Muscle layer of colon (tissue), 2 donors: ENCODE results near the gene RNF4.

Experiments
- H3K27ac ChIP-seq: one replicate; pipeline ENCODE4 v1.7.0; 2013; ENCODE audit warnings: low read depth, mild to moderate bottlenecking, low read length, moderate library complexity
- H3K27me3 ChIP-seq, 2 donors: one replicate each; pipeline ENCODE4 v1.7.0; 2013; ENCODE audit warnings: low read length in 2 of 2, mild to moderate bottlenecking in 2 of 2; ENCODE audit not compliant: insufficient read depth in 2 of 2, control insufficient read depth in 1 of 2
- H3K36me3 ChIP-seq: one replicate; pipeline ENCODE4 v1.7.0; 2013; ENCODE audit warnings: mild to moderate bottlenecking, low read length; ENCODE audit not compliant: insufficient read depth
- H3K4me1 ChIP-seq: one replicate; pipeline ENCODE4 v1.7.0; 2013; ENCODE audit warnings: mild to moderate bottlenecking, low read length; ENCODE audit not compliant: insufficient read depth
- H3K4me3 ChIP-seq, 2 donors: one replicate each; pipeline ENCODE4 v1.7.0; 2013; ENCODE audit warnings: low read length in 2 of 2, low read depth in 1 of 2, mild to moderate bottlenecking in 1 of 2, moderate library complexity in 1 of 2
- H3K9ac ChIP-seq: one replicate; pipeline ENCODE4 v1.7.0; 2013; ENCODE audit warnings: low read length
- H3K9me3 ChIP-seq: one replicate; pipeline ENCODE4 v1.7.0; 2013; ENCODE audit warnings: mild to moderate bottlenecking, low read length
- donor health status: abdominal sarcoma.
- donor health status: Adenocarcinoma of cecum.

The RNF4 gene

DNA sequence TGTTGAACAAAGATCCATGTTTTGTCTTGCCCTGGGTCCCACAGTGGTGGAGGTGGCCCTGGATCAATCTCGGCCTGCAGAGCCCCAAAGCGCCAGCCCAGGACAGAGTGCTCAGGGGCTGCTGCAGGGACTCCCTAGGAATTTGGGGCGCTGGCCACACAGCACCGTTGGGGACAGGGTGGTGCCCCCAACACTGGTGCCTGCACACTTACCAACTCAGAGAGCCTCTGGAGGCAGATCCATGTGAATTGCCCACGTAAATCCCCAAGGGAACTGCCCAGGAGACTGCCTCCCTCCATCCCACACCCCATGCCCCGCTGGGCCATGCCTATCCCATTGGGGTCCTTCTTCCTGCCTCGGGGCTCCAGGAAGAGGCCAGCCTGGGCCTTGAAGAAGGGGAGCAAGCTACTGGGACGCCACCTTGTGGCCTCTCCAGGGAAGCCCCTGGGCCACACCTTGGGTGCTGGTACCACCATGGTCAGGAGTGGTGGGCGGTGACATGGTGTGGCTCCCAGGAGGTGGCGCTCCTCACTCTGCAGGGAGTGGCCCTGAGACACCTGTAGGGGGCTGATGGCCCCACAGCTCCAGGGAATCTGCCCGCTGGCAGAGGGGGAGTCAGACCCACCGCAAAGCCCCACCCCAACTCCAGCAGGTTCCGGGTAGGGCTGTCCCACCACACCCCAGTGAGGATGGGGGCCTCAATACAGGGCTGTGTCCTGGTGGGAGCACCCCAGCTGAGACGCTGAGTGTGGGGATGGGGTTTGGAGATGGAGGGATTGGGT, 27.3 kb upstream of the RNF4 start:
- H3K36me3 ChIP-seq = no peaks in the 10 kb centered on the region
- no peak overlapping the region for H3K4me3 ChIP-seq
- H3K9ac ChIP-seq = no peak overlapping the region
- H3K27ac ChIP-seq = no peak overlapping the region
- peaks cover 0 to 5% of the 10 kb centered on the region in 2 donors for H3K27me3 ChIP-seq
- H3K9me3 ChIP-seq = no peaks in the 10 kb centered on the region
- no peaks in the 10 kb centered on the region for H3K4me1 ChIP-seq

DNA sequence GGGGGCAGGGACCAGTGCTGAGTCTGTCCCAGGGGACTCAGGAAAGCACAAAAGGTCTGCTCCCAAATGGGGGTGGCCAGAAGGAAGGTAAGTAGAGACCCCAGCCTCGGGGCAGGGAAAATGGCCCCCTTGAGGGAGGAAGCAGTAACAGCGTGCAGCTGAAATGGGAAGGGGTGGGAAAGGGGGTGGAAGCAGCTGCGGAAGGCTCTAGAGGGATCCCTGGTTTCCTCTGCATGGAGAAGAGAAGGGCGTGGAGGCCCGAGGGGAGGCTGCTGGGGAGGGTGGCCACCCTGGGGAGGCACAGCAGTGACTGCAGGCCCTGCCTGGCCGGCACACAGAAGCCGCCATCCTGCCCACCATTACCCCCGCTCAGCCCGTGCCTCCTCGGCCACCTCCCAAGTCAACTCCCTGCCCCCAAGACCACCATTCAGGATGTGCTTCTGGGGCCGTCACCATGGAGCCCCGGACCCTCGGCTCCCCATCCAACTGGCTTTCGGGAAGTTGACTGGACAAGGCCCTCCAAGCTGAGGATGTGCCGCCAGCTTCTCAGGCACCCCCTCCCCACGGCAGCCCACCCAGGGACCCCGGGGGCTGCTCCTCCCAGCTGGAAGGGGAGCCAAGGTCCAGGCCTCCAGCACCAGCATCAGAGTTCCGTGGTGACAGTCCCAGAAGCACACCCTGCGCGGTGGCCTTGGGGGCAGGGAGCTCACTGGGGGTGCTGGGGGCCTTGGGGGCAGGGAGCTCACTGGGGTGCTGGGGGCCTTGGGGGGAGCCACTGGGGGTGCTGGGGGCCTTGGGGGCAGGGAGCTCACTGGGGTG, 26.5 kb upstream of the RNF4 start:
- no peak overlapping the region for H3K4me3 ChIP-seq
- no peaks in the 10 kb centered on the region for H3K4me1 ChIP-seq
- H3K27me3 ChIP-seq = peaks cover 0 to 5% of the 10 kb centered on the region in 2 donors
- no peak overlapping the region for H3K9ac ChIP-seq
- H3K27ac ChIP-seq = no peak overlapping the region
- no peaks in the 10 kb centered on the region for H3K36me3 ChIP-seq
- H3K9me3 ChIP-seq = no peaks in the 10 kb centered on the region

DNA sequence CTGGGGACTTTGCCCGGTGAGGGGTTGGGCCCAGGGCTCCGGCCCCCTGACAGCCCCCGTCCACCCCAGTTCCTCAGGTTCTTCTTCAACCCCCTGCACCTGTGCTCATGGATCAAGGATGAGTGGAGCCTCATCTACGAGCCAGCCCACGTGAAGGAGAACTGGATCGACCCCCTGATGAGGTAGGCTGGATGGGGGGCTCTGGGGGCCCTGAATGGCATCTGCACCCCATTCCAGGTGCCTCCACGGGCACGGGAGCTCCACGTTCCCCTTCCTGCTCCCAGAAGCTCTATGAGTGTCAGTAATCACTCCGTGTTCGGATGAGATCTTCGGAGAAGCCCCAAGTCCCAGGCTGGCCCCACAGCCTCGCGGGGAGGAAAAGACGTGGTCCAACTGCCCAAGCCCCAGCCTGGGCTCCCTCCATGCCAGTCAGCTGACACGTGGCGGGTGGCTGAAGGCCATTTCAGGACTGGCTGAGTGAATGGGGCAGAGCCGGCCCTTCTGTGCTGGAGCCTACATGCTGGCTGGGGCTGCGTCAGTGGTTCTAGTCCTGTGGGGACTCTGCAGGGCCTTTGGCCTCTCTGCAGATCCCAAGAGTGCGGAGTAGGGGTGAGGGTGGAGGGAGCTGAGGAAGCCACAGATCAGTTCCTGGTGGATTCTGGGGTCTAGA, 25.7 kb upstream of the RNF4 start:
- Histone ChIP-seq H3K36me3 (no peaks in the 10 kb centered on the region), H3K27me3 (peaks cover 0 to 5% of the 10 kb centered on the region in 2 donors), H3K9me3 (no peaks in the 10 kb centered on the region), H3K27ac (no peak overlapping the region), H3K4me1 (no peaks in the 10 kb centered on the region), H3K4me3 (no peak overlapping the region), H3K9ac (no peak overlapping the region)

DNA sequence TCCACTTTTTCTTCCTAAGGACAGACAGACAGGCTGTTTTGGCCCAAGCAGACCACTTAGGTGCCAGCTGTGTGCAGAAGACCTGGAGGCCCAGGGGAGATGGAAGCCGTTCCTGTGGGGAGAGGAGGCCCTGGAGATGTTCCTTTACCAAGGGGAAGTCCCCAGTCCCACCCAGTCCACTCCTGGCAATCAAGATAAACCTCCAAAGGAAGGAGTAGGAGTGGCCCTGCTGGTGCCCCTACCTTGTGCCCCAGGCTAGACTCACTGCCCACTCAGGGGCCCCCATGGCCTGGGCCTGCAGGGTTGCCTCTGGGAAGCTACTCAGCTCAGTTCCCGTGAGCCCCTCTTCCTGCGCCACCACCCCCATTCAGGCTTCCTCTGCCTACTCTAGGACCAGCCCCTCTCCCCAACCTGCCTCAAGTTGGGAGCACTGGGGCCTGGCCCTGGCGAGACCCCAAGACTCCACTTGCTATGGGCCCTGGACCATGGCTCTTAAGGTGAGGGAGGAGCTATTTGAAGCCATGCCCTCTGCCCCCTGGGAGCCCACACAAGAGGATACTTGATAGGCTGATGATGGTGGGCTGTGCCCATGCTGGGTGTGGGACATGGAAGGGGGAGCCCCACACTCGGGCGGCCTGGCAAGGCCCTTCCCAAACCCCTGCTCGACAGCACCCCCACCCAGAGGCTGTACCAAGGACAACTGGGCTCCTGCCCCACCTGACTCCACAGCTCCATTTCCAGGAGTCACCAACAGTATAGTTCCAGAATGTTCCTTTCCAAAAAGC, 24.8 kb upstream of the RNF4 start:
- no peaks in the 10 kb centered on the region for H3K36me3 ChIP-seq
- no peak overlapping the region for H3K4me3 ChIP-seq
- no peak overlapping the region for H3K9ac ChIP-seq
- no peaks in the 10 kb centered on the region for H3K9me3 ChIP-seq
- no peak overlapping the region for H3K27ac ChIP-seq
- H3K27me3 ChIP-seq = peaks cover 0 to 5% of the 10 kb centered on the region in 2 donors
- H3K4me1 ChIP-seq = no peaks in the 10 kb centered on the region

DNA sequence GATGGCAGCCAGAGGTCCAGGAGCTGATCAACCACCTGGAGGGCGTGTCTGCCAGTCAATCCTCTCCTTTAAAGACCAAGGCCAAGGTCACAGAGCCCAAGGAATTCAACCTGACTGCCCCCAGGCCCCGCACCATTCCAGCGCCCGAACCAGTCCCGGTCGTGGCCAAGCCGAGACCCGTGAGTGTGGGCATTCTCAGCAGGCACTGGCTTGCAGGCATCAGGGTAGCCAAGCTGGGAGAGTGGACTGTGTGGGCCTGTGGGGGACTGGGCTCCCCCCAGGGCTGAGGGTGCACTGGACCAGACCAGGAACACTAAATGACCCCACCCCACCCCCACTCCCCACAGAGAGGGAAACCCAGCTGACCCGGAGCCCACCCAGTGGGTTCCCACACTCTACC, 23.8 kb upstream of the RNF4 start:
- H3K9ac ChIP-seq = no peak overlapping the region

DNA sequence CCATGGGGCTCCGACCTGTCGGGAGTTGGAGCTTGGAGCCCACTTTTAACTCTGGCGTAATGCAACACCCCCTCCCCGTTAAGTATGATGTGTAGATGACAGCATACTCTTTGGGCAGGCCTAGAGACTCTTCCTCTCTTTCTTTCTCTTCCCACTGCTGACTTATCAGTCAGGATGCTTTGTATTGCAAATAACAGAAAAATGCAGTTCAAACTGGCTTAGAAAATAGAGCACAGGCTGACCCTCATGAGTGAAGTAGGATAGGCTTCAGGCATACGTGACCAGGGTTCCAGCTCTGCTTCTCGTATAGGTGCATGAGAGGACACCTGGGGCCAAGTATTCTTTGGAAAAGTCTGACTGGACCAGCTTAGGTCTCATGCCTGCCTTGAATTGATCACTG, 23.3 kb upstream of the RNF4 start:
- Histone ChIP-seq H3K27me3 (peaks cover 0 to 5% of the 10 kb centered on the region in 2 donors), H3K4me3 (no peak overlapping the region), H3K36me3 (no peaks in the 10 kb centered on the region), H3K27ac (no peak overlapping the region), H3K4me1 (no peaks in the 10 kb centered on the region), H3K9me3 (no peaks in the 10 kb centered on the region), H3K9ac (no peak overlapping the region)

More for the DNA sequence above, 23.8 kb upstream of the RNF4 start:
- peaks cover 0 to 5% of the 10 kb centered on the region in 2 donors for H3K27me3 ChIP-seq
- no peak overlapping the region for H3K4me3 ChIP-seq
- no peaks in the 10 kb centered on the region for H3K36me3 ChIP-seq
- H3K4me1 ChIP-seq = no peaks in the 10 kb centered on the region
- H3K27ac ChIP-seq = no peak overlapping the region
- no peaks in the 10 kb centered on the region for H3K9me3 ChIP-seq

DNA sequence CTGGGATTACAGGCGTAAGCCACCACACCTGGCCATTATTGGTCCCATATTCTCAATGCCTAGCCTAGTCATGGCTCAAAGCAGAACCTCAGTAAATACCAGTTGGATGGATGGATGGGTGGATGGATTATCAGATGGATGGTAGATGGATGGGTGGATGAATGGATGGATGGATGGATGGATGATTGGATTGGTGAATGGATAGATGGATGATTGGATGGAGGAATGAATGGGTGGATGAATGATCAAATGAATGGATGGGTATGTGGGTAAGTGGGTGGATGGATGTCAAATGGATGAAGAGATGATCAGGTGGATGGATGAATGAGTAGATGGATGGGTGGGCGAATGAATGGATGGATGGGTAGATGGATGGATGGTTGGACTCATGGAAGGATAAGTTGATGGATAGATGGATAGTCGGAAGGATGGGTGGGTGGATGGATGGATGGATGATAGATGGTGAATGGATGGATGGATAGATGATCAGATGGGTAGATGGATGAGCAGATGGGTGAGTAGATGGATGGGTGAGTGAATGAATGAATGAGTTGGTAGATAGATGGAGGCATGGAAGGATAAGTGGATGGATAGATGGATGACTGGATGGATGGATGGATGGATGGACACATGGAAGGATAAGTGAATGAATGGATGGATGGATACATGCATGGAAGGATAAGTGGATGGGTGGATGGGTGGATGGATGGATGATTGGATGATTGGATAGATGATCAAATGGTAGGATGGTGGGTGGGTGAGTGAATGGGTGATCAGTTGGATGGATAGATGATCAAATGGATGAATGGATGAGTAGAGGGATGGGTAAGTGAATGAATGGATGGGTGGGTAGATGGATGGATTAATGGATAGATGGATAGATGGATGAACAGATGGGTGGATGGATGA, 22.0 kb upstream of the RNF4 start:
- Histone ChIP-seq H3K4me1 (no peaks in the 10 kb centered on the region), H3K9me3 (no peaks in the 10 kb centered on the region), H3K9ac (no peak overlapping the region), H3K36me3 (no peaks in the 10 kb centered on the region), H3K4me3 (no peak overlapping the region), H3K27me3 (peaks cover 0 to under 1% of the 10 kb centered on the region in 2 donors), H3K27ac (no peak overlapping the region)

DNA sequence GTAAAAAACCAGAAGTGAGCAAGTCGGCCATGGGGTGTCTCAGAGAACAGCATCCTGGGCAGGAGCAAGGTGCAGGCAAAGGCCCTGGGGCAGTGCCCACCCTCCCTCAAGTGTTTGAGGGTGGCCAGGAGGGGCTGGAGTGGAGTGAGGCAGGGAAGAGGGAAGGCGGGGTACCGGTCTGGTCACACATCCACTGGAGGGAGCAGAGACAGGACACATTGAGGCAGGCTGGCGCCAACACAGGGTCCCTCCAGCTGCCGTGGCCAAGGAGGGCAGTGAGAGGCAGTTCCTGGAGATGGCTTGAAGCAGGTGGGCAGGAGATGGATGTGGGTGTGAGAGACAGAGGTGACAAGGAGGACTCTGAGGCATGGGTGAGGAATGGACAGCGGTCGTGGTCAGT, 20.3 kb upstream of the RNF4 start:
- Histone ChIP-seq H3K36me3 (no peaks in the 10 kb centered on the region), H3K27ac (no peak overlapping the region), H3K4me3 (no peak overlapping the region), H3K9ac (no peak overlapping the region), H3K9me3 (no peaks in the 10 kb centered on the region), H3K27me3 (no peaks in the 10 kb centered on the region), H3K4me1 (no peaks in the 10 kb centered on the region)

DNA sequence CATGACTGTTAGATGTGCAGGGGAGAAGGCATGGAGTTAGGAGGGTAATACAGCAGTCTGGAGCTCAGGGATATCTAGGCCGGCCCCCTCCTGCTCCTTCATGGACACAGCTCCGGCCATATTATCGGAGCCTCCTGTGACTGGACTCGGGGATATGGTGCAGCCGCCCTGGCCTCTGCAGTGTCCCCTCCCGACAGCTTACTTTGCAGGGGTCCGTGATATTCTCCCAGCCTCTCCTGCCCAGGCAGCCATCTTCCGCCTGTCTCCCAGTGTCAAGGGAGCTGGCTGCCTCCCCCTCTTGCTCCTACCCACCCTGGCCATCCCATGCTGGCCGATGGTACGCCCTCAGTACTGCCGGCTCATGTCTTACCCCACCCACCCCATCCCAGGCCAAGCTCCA, 19.9 kb upstream of the RNF4 start:
- H3K36me3 ChIP-seq = no peaks in the 10 kb centered on the region
- no peaks in the 10 kb centered on the region for H3K9me3 ChIP-seq
- H3K4me1 ChIP-seq = no peaks in the 10 kb centered on the region
- H3K27me3 ChIP-seq = no peaks in the 10 kb centered on the region
- H3K4me3 ChIP-seq = no peak overlapping the region
- H3K9ac ChIP-seq = no peak overlapping the region
- H3K27ac ChIP-seq = no peak overlapping the region
